GM19023 (cell line): Measurements from ENCODE around the gene GPRC5A.

Experiments
- ATAC-seq: cut with Tn5 transposase; IDR thresholded peaks from one replicate; pipeline ENCODE4 v1.9.1; 2021; ENCODE audit warnings: mild to moderate bottlenecking, moderate library complexity; ENCODE audit not compliant: unreplicated experiment

The GPRC5A gene

GRCh38 chr12:12883369-12884001 lies 7.9 kb upstream of the GPRC5A start:
- no peak for ATAC-seq

GRCh38 chr12:12885096-12885792 lies 6.1 kb upstream of the GPRC5A start:
- ATAC-seq: no peak

GRCh38 chr12:12887471-12887870 lies 3.9 kb upstream of the GPRC5A start:
- ATAC-seq: no peak

GRCh38 chr12:12889701-12890100 lies 1.7 kb upstream of the GPRC5A start:
- ATAC-seq: no peak

- ATAC-seq: peak; percentile 53
Observed at GRCh38 chr12:12890543-12891079, 751 bp upstream of the GPRC5A start.

GRCh38 chr12:12891881-12892355 lies 556 bp downstream of the GPRC5A start:
- ATAC-seq: no peak

- no peak for ATAC-seq
Observed at GRCh38 chr12:12892681-12893141, 1.3 kb downstream of the GPRC5A start.

GRCh38 chr12:12893438-12893837 lies 2.1 kb downstream of the GPRC5A start:
- ATAC-seq: no peak

- ATAC-seq: no peak
Observed at GRCh38 chr12:12896260-12896659, 4.9 kb downstream of the GPRC5A start.

- no peak for ATAC-seq
Observed at GRCh38 chr12:12897302-12897701, 5.9 kb downstream of the GPRC5A start.

GRCh38 chr12:12898136-12898717 lies 6.9 kb downstream of the GPRC5A start:
- ATAC-seq: no peak

GRCh38 chr12:12898911-12899511 lies 7.6 kb downstream of the GPRC5A start:
- no peak for ATAC-seq

- ATAC-seq: peak; percentile 79
Observed at GRCh38 chr12:12899530-12900380, 8.4 kb downstream of the GPRC5A start.

- ATAC-seq: no peak
Observed at GRCh38 chr12:12900786-12901157, 9.4 kb downstream of the GPRC5A start.

GRCh38 chr12:12901158-12901791 lies 9.9 kb downstream of the GPRC5A start:
- no peak for ATAC-seq

- ATAC-seq: no peak
Observed at GRCh38 chr12:12902036-12902435, 10.7 kb downstream of the GPRC5A start.

GRCh38 chr12:12903642-12904609 lies 12.6 kb downstream of the GPRC5A start:
- no peak for ATAC-seq

- no peak for ATAC-seq
Observed at GRCh38 chr12:12907552-12907951, 16.2 kb downstream of the GPRC5A start.

GRCh38 chr12:12908252-12908651 lies 16.9 kb downstream of the GPRC5A start:
- ATAC-seq: no peak
